Liver (tissue), 9 donors: Measurements from ENCODE around the gene WWOX. TPM values are rescaled to one million over a fixed set of nuclear protein-coding genes. Genes with fewer than 3 reads are reported as not detected.

ENCODE experiments used
- DNase-seq: peaks from one replicate; pipeline ENCODE4 v3.0.0-alpha.2; 2017; ENCODE audit warnings: low spot score
- H3K27ac ChIP-seq, 2 donors: one replicate each; pipeline ENCODE4 v1.7.0; 2013; ENCODE audit warnings: inconsistent platforms in 2 of 2, low read length in 2 of 2, control low read depth in 1 of 2, low read depth in 1 of 2, mild to moderate bottlenecking in 1 of 2
- H3K27me3 ChIP-seq, 4 donors: one replicate each; pipeline versions ENCODE4 v1.6.1 to v1.7.0; 2013; ENCODE audit warnings: low read length in 3 of 4, inconsistent platforms in 1 of 4, mild to moderate bottlenecking in 1 of 4, moderate library complexity in 1 of 4; ENCODE audit not compliant: control insufficient read depth in 4 of 4, insufficient read depth in 4 of 4
- H3K36me3 ChIP-seq, 4 donors: one replicate each; pipeline versions ENCODE4 v1.6.1 to v1.7.0; 2013; ENCODE audit warnings: low read length in 3 of 4, mild to moderate bottlenecking in 3 of 4, low read depth in 1 of 4, moderate library complexity in 1 of 4; ENCODE audit not compliant: control insufficient read depth in 4 of 4, insufficient read depth in 3 of 4
- H3K4me1 ChIP-seq, 4 donors: one replicate each; pipeline versions ENCODE4 v1.6.1 to v1.7.0; 2013; ENCODE audit warnings: low read length in 3 of 4, mild to moderate bottlenecking in 3 of 4, moderate library complexity in 1 of 4; ENCODE audit not compliant: control insufficient read depth in 4 of 4, insufficient read depth in 4 of 4
- H3K4me3 ChIP-seq, 3 donors: one replicate each; pipeline versions ENCODE4 v1.6.1 to v1.7.0; 2013; ENCODE audit warnings: low read length in 3 of 3, control low read depth in 1 of 3, low read depth in 1 of 3, mild to moderate bottlenecking in 1 of 3
- H3K9ac ChIP-seq, 2 donors: one replicate each; pipeline ENCODE4 v1.7.0; 2013; ENCODE audit warnings: low read length in 2 of 2, mild to moderate bottlenecking in 2 of 2, moderate library complexity in 2 of 2, control low read depth in 1 of 2, low read depth in 1 of 2
- H3K9me3 ChIP-seq, 4 donors: one replicate each; pipeline versions ENCODE4 v1.6.1 to v1.7.0; 2013; ENCODE audit warnings: low read length in 3 of 4; ENCODE audit not compliant: control insufficient read depth in 4 of 4
- ATF3 ChIP-seq: IDR thresholded peaks from 2 replicates; pipeline ENCODE4 v1.6.1; 2016; ENCODE audit warnings: antibody characterized with exemption
- CTCF ChIP-seq: fragments of 150-350 bp; IDR thresholded peaks from 2 replicates; pipeline ENCODE4 v1.5.1; 2017; ENCODE audit warnings: improper control_type of control experiment, low read depth, low read length; ENCODE audit not compliant: missing input control
- EGR1 ChIP-seq, 2 donors: IDR thresholded peaks; 2 replicates each; pipeline ENCODE4 v1.6.1; 2016 to 2018; ENCODE audit warnings: antibody characterized with exemption in 2 of 2, low read depth in 2 of 2
- FOXA1 ChIP-seq: IDR thresholded peaks from 2 replicates; pipeline ENCODE4 v1.6.1; 2016; ENCODE audit warnings: antibody characterized with exemption
- FOXA2 ChIP-seq: IDR thresholded peaks from 2 replicates; pipeline ENCODE4 v1.6.1; 2016; ENCODE audit warnings: antibody characterized with exemption
- GABPA ChIP-seq, 2 donors: IDR thresholded peaks in 1 of 2; conservative IDR thresholded peaks in 1 of 2; 2 replicates each; pipeline ENCODE4 v1.6.1; 2016; ENCODE audit warnings: antibody characterized with exemption in 2 of 2, mild to moderate bottlenecking in 1 of 2, moderate library complexity in 1 of 2
- HNF4A ChIP-seq, 2 donors: conservative IDR thresholded peaks; 2 replicates each; pipeline ENCODE4 v1.6.1; 2016; ENCODE audit warnings: antibody characterized with exemption in 2 of 2, mild to moderate bottlenecking in 2 of 2
- HNF4G ChIP-seq: IDR thresholded peaks from 2 replicates; pipeline ENCODE4 v1.6.1; 2016; ENCODE audit warnings: antibody characterized with exemption
- JUND ChIP-seq, 2 donors: IDR thresholded peaks; 2 replicates each; pipeline ENCODE4 v1.6.1; 2016; ENCODE audit warnings: antibody characterized with exemption in 2 of 2
- MAX ChIP-seq: IDR thresholded peaks from 2 replicates; pipeline ENCODE4 v1.6.1; 2016; ENCODE audit warnings: antibody characterized with exemption
- NR2F2 ChIP-seq: IDR thresholded peaks from 2 replicates; pipeline ENCODE4 v1.6.1; 2016; ENCODE audit warnings: antibody characterized with exemption
- RAD21 ChIP-seq, 2 donors: IDR thresholded peaks; 2 replicates each; pipeline ENCODE4 v1.6.1; 2016; ENCODE audit warnings: antibody characterized with exemption in 2 of 2, mild to moderate bottlenecking in 2 of 2
- REST ChIP-seq: IDR thresholded peaks from 2 replicates; pipeline ENCODE4 v1.6.1; 2016; ENCODE audit warnings: antibody characterized with exemption, mild to moderate bottlenecking
- RXRA ChIP-seq, 2 donors: IDR thresholded peaks; 2 replicates each; pipeline ENCODE4 v1.6.1; 2017 to 2018; ENCODE audit warnings: antibody characterized with exemption in 2 of 2, mild to moderate bottlenecking in 1 of 2
- SP1 ChIP-seq: IDR thresholded peaks from 2 replicates; pipeline ENCODE4 v1.6.1; 2018; ENCODE audit warnings: antibody characterized with exemption, mild to moderate bottlenecking
- TAF1 ChIP-seq: conservative IDR thresholded peaks from 2 replicates; pipeline ENCODE4 v1.6.1; 2016; ENCODE audit warnings: antibody characterized with exemption, mild to moderate bottlenecking
- YY1 ChIP-seq: IDR thresholded peaks from 2 replicates; pipeline ENCODE4 v1.6.1; 2016; ENCODE audit warnings: antibody characterized with exemption, mild to moderate bottlenecking
- ZBTB33 ChIP-seq: IDR thresholded peaks from 2 replicates; pipeline ENCODE4 v1.6.1; 2016; ENCODE audit warnings: antibody characterized with exemption
- whole genome bisulfite sequencing: extraction: QIAGEN DNeasy Blood & Tissue Kit; methylation state at CpG from one replicate; pipeline ENCODE4 v1.1.7; 2013; 5-methylcytosine and 5-hydroxymethylcytosine counted together
- polyA plus RNA-seq, 2 donors: library from polyadenylated mRNA; stranded (reverse) in 1 of 2; unstranded in 1 of 2; fragments of 200-250 nt in 1 of 2; fragments of >200 nt in 1 of 2; fragmentation: Nextera tagmentation in 1 of 2; extraction: Ambion mirVana in 1 of 2; gene quantifications; one replicate each; pipeline versions ENCODE4 v1.2.1 to v1.2.3, GENCODE V29; 2013 to 2015
- total RNA-seq, 2 donors: library from RNA; depleted of rRNA; stranded (reverse); fragments of >200 nt; gene quantifications; one replicate each; pipeline ENCODE4 v1.2.3, GENCODE V29; 2014
- donor health status: healthy.
- donor health status: healthy.
- donor health status: healthy.
- donor health status: healthy.
- donor health status: healthy.

Gene WWOX
- total and polyA plus RNA-seq, 4 donors = 9.8 to 46.0 (median 15.3) TPM

- Histone ChIP-seq H3K9ac (no peak overlapping the region), H3K27me3 (no peaks in the 10 kb centered on the region), H3K9me3 (no peaks in the 10 kb centered on the region), H3K4me3 (no peak overlapping the region), H3K36me3 (no peaks in the 10 kb centered on the region), H3K27ac (no peak overlapping the region), H3K4me1 (no peaks in the 10 kb centered on the region)
- TF ChIP-seq HNF4G = no peak
- no peak for TF ChIP-seq ATF3
- TF ChIP-seq EGR1 (IDR thresholded peaks at IDR 0.05; ENCODE audit: low read depth in 2 of 2) = no peak
- TF ChIP-seq MAX = no peak
- TF ChIP-seq REST = no peak
- TF ChIP-seq NR2F2 = no peak
- TF ChIP-seq YY1 = no peak
- TF ChIP-seq CTCF = no peak
- WGBS = 76% methylated on average over 4 of the region's 4 CpGs
- DNase-seq = no peak
Measured at GRCh38 chr16:79074951-79075350, 975.5 kb downstream of the WWOX start.

GRCh38 chr16:79076047-79076767, 976.8 kb downstream of the WWOX start:
- Histone ChIP-seq H3K4me1 (no peaks in the 10 kb centered on the region), H3K27ac (no peak overlapping the region), H3K27me3 (no peaks in the 10 kb centered on the region), H3K4me3 (no peak overlapping the region), H3K9me3 (no peaks in the 10 kb centered on the region), H3K9ac (no peak overlapping the region), H3K36me3 (no peaks in the 10 kb centered on the region)
- no peak for DNase-seq
- WGBS = 92% methylated on average over 12 of the region's 12 CpGs
- TF ChIP-seq MAX = no peak
- TF ChIP-seq REST = no peak
- no peak for TF ChIP-seq RAD21 (IDR thresholded peaks at IDR 0.05)
- no peak for TF ChIP-seq ZBTB33
- TF ChIP-seq HNF4G = no peak
- TF ChIP-seq ATF3 = no peak
- TF ChIP-seq YY1 = no peak
- TF ChIP-seq FOXA1 = no peak
- TF ChIP-seq GABPA (IDR thresholded peaks at IDR 0.05 in 1 of 2, conservative IDR thresholded peaks at IDR 0.05 in 1 of 2) = no peak
- TF ChIP-seq TAF1 = no peak
- no peak for TF ChIP-seq NR2F2
- TF ChIP-seq JUND (IDR thresholded peaks at IDR 0.05) = no peak
- no peak for TF ChIP-seq FOXA2
- no peak for TF ChIP-seq EGR1 (IDR thresholded peaks at IDR 0.05; ENCODE audit: low read depth in 2 of 2)
- TF ChIP-seq SP1 = no peak
- no peak for TF ChIP-seq HNF4A (conservative IDR thresholded peaks at IDR 0.05)
- TF ChIP-seq RXRA (IDR thresholded peaks at IDR 0.05) = no peak
